H9 (cell line): ENCODE measurements around the gene KDM1B. TPM values are rescaled to one million over a fixed set of nuclear protein-coding genes. Genes with fewer than 3 reads are reported as not detected.

ENCODE experiments used
- DNase-seq: peaks from one replicate; pipeline ENCODE4 v3.0.0-alpha.2; 2017
- H2AFZ ChIP-seq: one replicate; pipeline ENCODE4 v1.6.1; 2013; ENCODE audit warnings: mild to moderate bottlenecking, low read length, control low read depth, moderate library complexity
- H2AK5ac ChIP-seq: 2 replicates; pipeline ENCODE4 v1.6.1; 2013; ENCODE audit warnings: low read length, control low read depth, mixed read lengths; ENCODE audit not compliant: insufficient read length
- H2BK120ac ChIP-seq: one replicate; pipeline ENCODE4 v1.6.1; 2013; ENCODE audit warnings: low read depth, mild to moderate bottlenecking, low read length, control low read depth, inconsistent platforms; ENCODE audit not compliant: poor library complexity, severe bottlenecking
- H2BK12ac ChIP-seq: 2 replicates; pipeline ENCODE4 v1.6.1; 2013; ENCODE audit warnings: low read length, control low read depth, mixed read lengths, low read depth; ENCODE audit not compliant: insufficient read length
- H2BK15ac ChIP-seq: 2 replicates; pipeline ENCODE4 v1.6.1; 2013; ENCODE audit warnings: low read depth, low read length, control low read depth
- H2BK20ac ChIP-seq: one replicate; pipeline ENCODE4 v1.6.1; 2013; ENCODE audit warnings: low read depth, mild to moderate bottlenecking, low read length, control low read depth, inconsistent platforms; ENCODE audit not compliant: poor library complexity, severe bottlenecking
- H2BK5ac ChIP-seq: 2 replicates; pipeline ENCODE4 v1.6.1; 2013; ENCODE audit warnings: low read length, control low read depth, mixed read lengths; ENCODE audit not compliant: insufficient read length
- H3K14ac ChIP-seq: 2 replicates; pipeline ENCODE4 v1.6.1; 2013; ENCODE audit warnings: low read length, control low read depth; ENCODE audit not compliant: insufficient read depth
- H3K18ac ChIP-seq: 2 replicates; pipeline ENCODE4 v1.6.1; 2013; ENCODE audit warnings: low read depth, mild to moderate bottlenecking, mixed read lengths, low read length, control low read depth; ENCODE audit not compliant: insufficient read length
- H3K23ac ChIP-seq: 2 replicates; pipeline ENCODE4 v1.6.1; 2013; ENCODE audit warnings: low read length, control low read depth, mixed read lengths, low read depth; ENCODE audit not compliant: insufficient read length
- H3K23me2 ChIP-seq: 2 replicates; pipeline ENCODE4 v1.6.1; 2013; ENCODE audit warnings: low read depth, mild to moderate bottlenecking, mixed read lengths, low read length, control low read depth; ENCODE audit not compliant: insufficient read length, poor library complexity, severe bottlenecking
- H3K27ac ChIP-seq: 2 replicates; pipeline ENCODE4 v1.5.1; 2013; ENCODE audit warnings: low read length, control low read depth, mixed read lengths, low read depth; ENCODE audit not compliant: insufficient read length
- H3K27me3 ChIP-seq: 2 replicates; pipeline ENCODE4 v1.6.1; 2013; ENCODE audit warnings: low read length, control low read depth, inconsistent platforms; ENCODE audit not compliant: insufficient read depth
- H3K4ac ChIP-seq: 2 replicates; pipeline ENCODE4 v1.6.1; 2013; ENCODE audit warnings: low read depth, mild to moderate bottlenecking, control low read depth, inconsistent platforms, low read length, moderate library complexity
- H3K4me1 ChIP-seq: 2 replicates; pipeline ENCODE4 v1.6.1; 2013; ENCODE audit warnings: low read length, control low read depth, inconsistent platforms; ENCODE audit not compliant: insufficient read depth
- H3K4me2 ChIP-seq: 2 replicates; pipeline ENCODE4 v1.6.1; 2013; ENCODE audit warnings: low read length, control low read depth, mixed read lengths; ENCODE audit not compliant: insufficient read length, insufficient read depth
- H3K56ac ChIP-seq: 2 replicates; pipeline ENCODE4 v1.6.1; 2013; ENCODE audit warnings: low read depth, mild to moderate bottlenecking, mixed read lengths, low read length, control low read depth; ENCODE audit not compliant: insufficient read length
- H3K79me1 ChIP-seq: 2 replicates; pipeline ENCODE4 v1.6.1; 2013; ENCODE audit warnings: low read depth, mild to moderate bottlenecking, moderate library complexity, low read length, control low read depth, inconsistent platforms; ENCODE audit not compliant: insufficient read depth, poor library complexity, severe bottlenecking
- H3K79me2 ChIP-seq: 2 replicates; pipeline ENCODE4 v1.6.1; 2013; ENCODE audit warnings: low read length, control low read depth, inconsistent platforms; ENCODE audit not compliant: insufficient read depth
- H3K9ac ChIP-seq: 2 replicates; pipeline ENCODE4 v1.6.1; 2013; ENCODE audit warnings: low read length, control low read depth, mixed read lengths; ENCODE audit not compliant: insufficient read length; ENCODE audit errors: extremely low read depth
- H3K9me3 ChIP-seq: one replicate; pipeline ENCODE4 v1.6.1; 2013; ENCODE audit warnings: low read depth, low read length, inconsistent platforms; ENCODE audit not compliant: control insufficient read depth
- H3T11ph ChIP-seq: one replicate; pipeline ENCODE4 v1.6.1; 2013; ENCODE audit warnings: mild to moderate bottlenecking, low read length, control low read depth, inconsistent platforms
- H4K20me1 ChIP-seq: one replicate; pipeline ENCODE4 v1.6.1; 2013; ENCODE audit not compliant: control insufficient read depth, insufficient read length, insufficient read depth
- H4K5ac ChIP-seq: 2 replicates; pipeline ENCODE4 v1.6.1; 2013; ENCODE audit warnings: low read depth, mild to moderate bottlenecking, mixed read lengths, low read length, control low read depth; ENCODE audit not compliant: insufficient read length
- H4K8ac ChIP-seq: replicated peaks from 2 replicates; pipeline ENCODE4 v1.6.1; 2013; ENCODE audit warnings: low read length, control low read depth, mixed read lengths, low read depth; ENCODE audit not compliant: insufficient read length
- H4K91ac ChIP-seq: 2 replicates; pipeline ENCODE4 v1.6.1; 2013; ENCODE audit warnings: low read depth, mild to moderate bottlenecking, moderate library complexity, mixed read lengths, low read length, control low read depth; ENCODE audit not compliant: insufficient read length
- H3K27ac Mint-ChIP-seq, 3 experiments: 2 replicates in 2 of 3; 3 replicates in 1 of 3; pipeline ENCODE4 v1.8.0; 2020 to 2021; ENCODE audit warnings: mixed read lengths in 3 of 3, mild to moderate bottlenecking in 1 of 3, moderate library complexity in 1 of 3
- H3K27me3 Mint-ChIP-seq: 2 replicates; pipeline ENCODE4 v1.8.0; 2021; ENCODE audit warnings: low read depth, mild to moderate bottlenecking, moderate library complexity, mixed read lengths
- H3K36me3 Mint-ChIP-seq, 3 experiments: 2 replicates in 2 of 3; 3 replicates in 1 of 3; pipeline ENCODE4 v1.8.0; 2020 to 2021; ENCODE audit warnings: low read depth in 3 of 3, mixed read lengths in 3 of 3; ENCODE audit not compliant: insufficient read depth in 1 of 3
- H3K4me1 Mint-ChIP-seq, 2 experiments: 2 replicates each; pipeline ENCODE4 v1.8.0; 2020; ENCODE audit warnings: mixed read lengths in 2 of 2
- H3K4me3 Mint-ChIP-seq, 2 experiments: 2 replicates in 1 of 2; 3 replicates in 1 of 2; pipeline ENCODE4 v1.8.0; 2020 to 2021; ENCODE audit warnings: mild to moderate bottlenecking in 2 of 2, mixed read lengths in 2 of 2, moderate library complexity in 1 of 2
- H3K9me3 Mint-ChIP-seq, 2 experiments: 2 replicates in 1 of 2; 3 replicates in 1 of 2; pipeline ENCODE4 v1.8.0; 2020; ENCODE audit warnings: mild to moderate bottlenecking in 2 of 2, mixed read lengths in 2 of 2, moderate library complexity in 1 of 2
- CTCF ChIP-seq: fragments of 200-600 bp; sonication (generic); conservative IDR thresholded peaks from 3 replicates; pipeline ENCODE4 v1.8.0; 2021; ENCODE audit warnings: antibody characterized with exemption, mild to moderate bottlenecking
- WGBS: extraction: QIAGEN DNeasy Blood & Tissue Kit; methylation state at CpG from one replicate; pipeline ENCODE4 v1.1.7; 2013; ENCODE audit warnings: missing lambda C conversion rate, low lambda C conversion rate, mixed read lengths; ENCODE audit not compliant: insufficient read length; ENCODE audit errors: extremely low coverage; 5-methylcytosine and 5-hydroxymethylcytosine counted together
- total RNA-seq: library from RNA; stranded (reverse); gene quantifications from 2 replicates; pipeline ENCODE4 v1.2.1, GENCODE V29; 2021

Gene KDM1B
- total RNA-seq, 1 experiment from 2014 or later = 5.4 TPM

GRCh38 chr6:18263418-18264218, 108.4 kb downstream of the KDM1B start:
- no peak for DNase-seq
- H3K9me3 ChIP-seq = no peaks in the 10 kb centered on the region
- H3K36me3 Mint-ChIP-seq = peaks cover 40 to 51% (median 45%) of the 10 kb centered on the region in 3 experiments
- H4K8ac ChIP-seq = no peak overlapping the region
- WGBS = no CpG with 5 or more reads among the region's 50 CpGs
- peak overlapping the region; percentile 82 for H2BK12ac ChIP-seq
- H3K27me3 ChIP-seq = no peaks in the 10 kb centered on the region
- peaks cover 8% of the 10 kb centered on the region; the same call in 1 of the 2 replicates for H3K4me1 ChIP-seq
- peaks cover 49% of the 10 kb centered on the region for H3K79me2 ChIP-seq
- H3K4me3 Mint-ChIP-seq = peak overlapping the region; percentile 88 to 92
- peak overlapping the region; percentile 40 for H3K27ac ChIP-seq
- H3K23ac ChIP-seq = no peak overlapping the region
- peak overlapping the region; percentile 79 for H3K56ac ChIP-seq
- H2BK120ac ChIP-seq = peak overlapping the region; percentile 82
- H2AK5ac ChIP-seq = no peak overlapping the region
- no peak overlapping the region for H2AFZ ChIP-seq
- H3K79me1 ChIP-seq = no peaks in the 10 kb centered on the region
- peaks cover 36 to 46% of the 10 kb centered on the region in 2 experiments for H3K4me1 Mint-ChIP-seq
- H4K5ac ChIP-seq = peak overlapping the region; percentile 88
- H3T11ph ChIP-seq = no peak overlapping the region
- H2BK15ac ChIP-seq = no peak overlapping the region; the same call in 1 of the 2 replicates
- H3K18ac ChIP-seq = peak overlapping the region; percentile 99
- no peaks in the 10 kb centered on the region for H3K27me3 Mint-ChIP-seq
- peak overlapping the region; percentile 99 for H3K9ac ChIP-seq
- peaks cover 0 to 3% of the 10 kb centered on the region in 2 experiments; a peak in 3 of 5 replicates for H3K9me3 Mint-ChIP-seq
- H2BK20ac ChIP-seq = no peak overlapping the region
- H3K27ac Mint-ChIP-seq = peak overlapping the region; percentile 93 to 96 (median 96)
- H4K20me1 ChIP-seq = no peaks in the 10 kb centered on the region
- no peak for TF ChIP-seq CTCF
- H3K23me2 ChIP-seq = peaks cover 15% of the 10 kb centered on the region
- peak overlapping the region; percentile 98; the same call in 1 of the 2 replicates for H3K4ac ChIP-seq
- peak overlapping the region; percentile 94 for H2BK5ac ChIP-seq
- H4K91ac ChIP-seq = peak overlapping the region; percentile 97
- H3K14ac ChIP-seq = peak overlapping the region; percentile 100
- peak overlapping the region; percentile 89 for H3K4me2 ChIP-seq
